SU-DHL-6 (cell line): ENCODE measurements around the gene ANG.

ENCODE experiments used
- H2AFZ ChIP-seq: fragments of 200-600 bp; sonication (generic); 2 replicates; pipeline ENCODE4 v1.6.1; 2014; ENCODE audit warnings: low read depth, mild to moderate bottlenecking, moderate library complexity, mixed read lengths, antibody characterized with exemption, low read length; ENCODE audit not compliant: severe bottlenecking
- H3F3A ChIP-seq: fragments of 200-600 bp; shearing (Covaris generic); 2 replicates; pipeline ENCODE4 v1.6.0; 2016; ENCODE audit warnings: antibody characterized with exemption, mild to moderate bottlenecking; ENCODE audit not compliant: insufficient read depth
- H3K27ac ChIP-seq: fragments of 200-600 bp; sonication (generic); 2 replicates; pipeline ENCODE4 v1.5.1; 2016; ENCODE audit warnings: low read depth, mild to moderate bottlenecking, low read length, moderate library complexity, mixed read lengths
- H3K27me3 ChIP-seq: fragments of 200-600 bp; sonication (generic), shearing (Covaris generic); 2 replicates; pipeline ENCODE4 v1.6.0; 2014; ENCODE audit warnings: mild to moderate bottlenecking, low read length
- H3K36me3 ChIP-seq: fragments of 200-600 bp; sonication (generic); 2 replicates; pipeline ENCODE4 v1.6.1; 2014; ENCODE audit warnings: mild to moderate bottlenecking, low read length, mixed read lengths
- H3K4me2 ChIP-seq: fragments of 300-600, 200-600 bp; shearing (Covaris generic), sonication (generic); 2 replicates; pipeline ENCODE4 v1.6.0; 2014; ENCODE audit warnings: low read length, low read depth, mild to moderate bottlenecking; ENCODE audit not compliant: poor library complexity, severe bottlenecking
- H3K4me3 ChIP-seq: fragments of 200-600 bp; sonication (generic); 2 replicates; pipeline ENCODE4 v1.5.1; 2014; ENCODE audit warnings: antibody characterized with exemption, low read length, mild to moderate bottlenecking, mixed read lengths; ENCODE audit not compliant: insufficient read depth, poor library complexity, severe bottlenecking
- H3K79me2 ChIP-seq: fragments of 200-600 bp; sonication (generic); 2 replicates; pipeline ENCODE4 v1.6.1; 2014; ENCODE audit warnings: mild to moderate bottlenecking, low read length, moderate library complexity; ENCODE audit not compliant: insufficient read depth
- H3K9ac ChIP-seq: fragments of 200-600 bp; sonication (generic); 2 replicates; pipeline ENCODE4 v1.7.0; 2014; ENCODE audit warnings: mild to moderate bottlenecking, low read length
- H3K9me2 ChIP-seq: fragments of 200-600 bp; sonication (generic); replicated peaks from 2 replicates; pipeline ENCODE4 v1.6.1; 2014; ENCODE audit warnings: low read length; ENCODE audit not compliant: insufficient read depth
- H3K9me3 ChIP-seq: fragments of 200-600 bp; sonication (generic); 2 replicates; pipeline ENCODE4 v1.6.1; 2014; ENCODE audit warnings: low read length, mixed read lengths; ENCODE audit not compliant: insufficient read depth
- H4K20me1 ChIP-seq: fragments of 200-600 bp; sonication (generic); 2 replicates; pipeline ENCODE4 v1.6.1; 2014; ENCODE audit warnings: low read depth, mild to moderate bottlenecking, antibody characterized with exemption, low read length, moderate library complexity, mixed read lengths
- EZH2phosphoT487 ChIP-seq: fragments of 200-600 bp; sonication (generic), shearing (Covaris generic); conservative IDR thresholded peaks from 2 replicates; pipeline ENCODE4 v1.6.1; 2018; ENCODE audit warnings: mild to moderate bottlenecking, antibody characterized with exemption, low read length, moderate library complexity, mixed read lengths
- TF ChIP-seq, protein P1 (sequence below): fragments of 200-600 bp; sonication (generic); IDR thresholded peaks from one replicate; pipeline ENCODE4 v1.5.1; 2017; ENCODE audit warnings: antibody characterized with exemption, mild to moderate bottlenecking, low read length, moderate library complexity; ENCODE audit not compliant: insufficient read depth, poor library complexity, severe bottlenecking

Gene ANG

GRCh38 chr14:20644520-20644919 lies 44.0 kb upstream of the ANG start:
- no peak for TF ChIP-seq EZH2phosphoT487
- TF ChIP-seq, protein P1, sequence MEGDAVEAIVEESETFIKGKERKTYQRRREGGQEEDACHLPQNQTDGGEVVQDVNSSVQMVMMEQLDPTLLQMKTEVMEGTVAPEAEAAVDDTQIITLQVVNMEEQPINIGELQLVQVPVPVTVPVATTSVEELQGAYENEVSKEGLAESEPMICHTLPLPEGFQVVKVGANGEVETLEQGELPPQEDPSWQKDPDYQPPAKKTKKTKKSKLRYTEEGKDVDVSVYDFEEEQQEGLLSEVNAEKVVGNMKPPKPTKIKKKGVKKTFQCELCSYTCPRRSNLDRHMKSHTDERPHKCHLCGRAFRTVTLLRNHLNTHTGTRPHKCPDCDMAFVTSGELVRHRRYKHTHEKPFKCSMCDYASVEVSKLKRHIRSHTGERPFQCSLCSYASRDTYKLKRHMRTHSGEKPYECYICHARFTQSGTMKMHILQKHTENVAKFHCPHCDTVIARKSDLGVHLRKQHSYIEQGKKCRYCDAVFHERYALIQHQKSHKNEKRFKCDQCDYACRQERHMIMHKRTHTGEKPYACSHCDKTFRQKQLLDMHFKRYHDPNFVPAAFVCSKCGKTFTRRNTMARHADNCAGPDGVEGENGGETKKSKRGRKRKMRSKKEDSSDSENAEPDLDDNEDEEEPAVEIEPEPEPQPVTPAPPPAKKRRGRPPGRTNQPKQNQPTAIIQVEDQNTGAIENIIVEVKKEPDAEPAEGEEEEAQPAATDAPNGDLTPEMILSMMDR: no peak
- no peaks in the 10 kb centered on the region for H3K27me3 ChIP-seq
- H3K4me2 ChIP-seq: no peak overlapping the region
- H2AFZ ChIP-seq: no peak overlapping the region
- H3K9me3 ChIP-seq: no peaks in the 10 kb centered on the region
- no peaks in the 10 kb centered on the region for H4K20me1 ChIP-seq
- no peak overlapping the region for H3K9ac ChIP-seq
- no peaks in the 10 kb centered on the region for H3F3A ChIP-seq
- no peak overlapping the region for H3K27ac ChIP-seq
- no peaks in the 10 kb centered on the region for H3K79me2 ChIP-seq
- no peaks in the 10 kb centered on the region for H3K9me2 ChIP-seq
- H3K36me3 ChIP-seq: no peaks in the 10 kb centered on the region
- H3K4me3 ChIP-seq: no peak overlapping the region

- Histone ChIP-seq H3K4me3 (no peak overlapping the region), H2AFZ (no peak overlapping the region)
Observed at GRCh38 chr14:20645481-20645880, 43.1 kb upstream of the ANG start.

DNA sequence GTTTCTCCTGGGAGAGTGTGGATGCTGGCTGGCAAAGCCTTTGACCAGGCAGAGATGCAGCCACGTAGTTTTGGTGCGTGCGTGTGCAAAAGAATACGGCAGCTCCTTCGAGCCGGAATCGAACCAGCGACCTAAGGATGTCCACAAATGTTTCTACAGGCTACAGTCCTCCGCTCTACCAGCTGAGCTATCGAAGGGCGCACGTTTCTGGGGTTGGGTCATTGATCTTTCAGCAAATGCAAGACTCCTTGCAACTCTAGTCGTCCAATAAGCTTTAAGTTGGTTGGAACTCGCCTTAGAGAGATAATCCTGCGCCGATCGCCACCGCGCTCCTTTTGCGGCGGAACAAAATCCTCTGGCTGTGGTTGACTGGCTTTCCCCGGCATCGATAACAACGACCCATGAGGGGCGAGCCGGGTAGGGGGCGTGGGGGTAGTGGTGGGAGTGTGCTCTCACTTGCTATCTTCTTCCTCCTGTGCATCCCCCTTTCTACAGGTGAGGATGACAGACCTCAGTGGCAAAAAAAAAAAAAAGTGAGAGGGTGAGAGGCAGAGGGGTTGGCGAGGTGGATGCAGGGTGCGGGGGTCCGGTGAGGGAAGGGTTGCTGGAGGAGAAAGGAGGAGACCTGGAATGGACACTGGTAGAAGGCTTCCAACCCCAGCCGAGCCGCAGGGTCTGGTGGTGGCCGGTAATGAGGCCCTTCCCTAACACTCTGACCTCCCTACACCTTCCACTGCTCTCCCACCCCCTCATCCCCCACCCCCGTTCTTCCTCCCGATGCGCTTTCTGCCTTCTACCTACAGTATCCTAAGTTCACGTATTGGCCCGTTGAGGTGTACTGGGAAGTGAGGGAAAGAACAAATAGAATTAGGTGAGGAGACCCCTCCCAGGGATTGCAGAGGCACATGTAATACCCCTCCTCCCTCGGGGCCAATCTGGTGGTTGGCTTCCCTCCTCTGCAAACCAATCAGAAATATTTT lies 35.3 kb upstream of the ANG start:
- no peak overlapping the region for H3K9ac ChIP-seq
- H3K4me3 ChIP-seq: no peak overlapping the region
- H3K79me2 ChIP-seq: no peaks in the 10 kb centered on the region
- H3K27me3 ChIP-seq: no peaks in the 10 kb centered on the region
- H3K4me2 ChIP-seq: no peak overlapping the region
- no peaks in the 10 kb centered on the region for H3K9me2 ChIP-seq
- H3K9me3 ChIP-seq: no peaks in the 10 kb centered on the region
- H3F3A ChIP-seq: no peaks in the 10 kb centered on the region
- H3K27ac ChIP-seq: no peak overlapping the region
- no peak overlapping the region for H2AFZ ChIP-seq
- no peak for TF ChIP-seq EZH2phosphoT487
- TF ChIP-seq, protein P1: no peak
- no peaks in the 10 kb centered on the region for H4K20me1 ChIP-seq
- H3K36me3 ChIP-seq: no peaks in the 10 kb centered on the region

More at GRCh38 chr14:20645481-20645880, 43.1 kb upstream of the ANG start:
- Histone ChIP-seq H3K27me3 (no peaks in the 10 kb centered on the region), H3K27ac (no peak overlapping the region), H3K79me2 (no peaks in the 10 kb centered on the region), H3K9me2 (no peaks in the 10 kb centered on the region), H3K9me3 (no peaks in the 10 kb centered on the region), H3K36me3 (no peaks in the 10 kb centered on the region), H3K4me2 (no peak overlapping the region), H3F3A (no peaks in the 10 kb centered on the region), H3K9ac (no peak overlapping the region), H4K20me1 (no peaks in the 10 kb centered on the region)
- TF ChIP-seq, protein P1: no peak
- TF ChIP-seq EZH2phosphoT487: no peak
